Retinal pigment epithelial cell (primary cell): ENCODE results near the gene B4GALNT2.

Experiments
- DNase-seq: peaks from one replicate; pipeline ENCODE4 v3.0.0-alpha.2; 2010; ENCODE audit warnings: low read depth
- H3K4me3 ChIP-seq: 2 replicates; pipeline ENCODE4 v1.5.1; 2011; ENCODE audit warnings: mild to moderate bottlenecking, low read length, control low read depth, moderate library complexity
- TF ChIP-seq, protein P1 (sequence below): conservative IDR thresholded peaks from 2 replicates; pipeline ENCODE4 v1.5.1; 2011; ENCODE audit warnings: low read depth, low read length, control low read depth, inconsistent platforms

Gene B4GALNT2

DNA sequence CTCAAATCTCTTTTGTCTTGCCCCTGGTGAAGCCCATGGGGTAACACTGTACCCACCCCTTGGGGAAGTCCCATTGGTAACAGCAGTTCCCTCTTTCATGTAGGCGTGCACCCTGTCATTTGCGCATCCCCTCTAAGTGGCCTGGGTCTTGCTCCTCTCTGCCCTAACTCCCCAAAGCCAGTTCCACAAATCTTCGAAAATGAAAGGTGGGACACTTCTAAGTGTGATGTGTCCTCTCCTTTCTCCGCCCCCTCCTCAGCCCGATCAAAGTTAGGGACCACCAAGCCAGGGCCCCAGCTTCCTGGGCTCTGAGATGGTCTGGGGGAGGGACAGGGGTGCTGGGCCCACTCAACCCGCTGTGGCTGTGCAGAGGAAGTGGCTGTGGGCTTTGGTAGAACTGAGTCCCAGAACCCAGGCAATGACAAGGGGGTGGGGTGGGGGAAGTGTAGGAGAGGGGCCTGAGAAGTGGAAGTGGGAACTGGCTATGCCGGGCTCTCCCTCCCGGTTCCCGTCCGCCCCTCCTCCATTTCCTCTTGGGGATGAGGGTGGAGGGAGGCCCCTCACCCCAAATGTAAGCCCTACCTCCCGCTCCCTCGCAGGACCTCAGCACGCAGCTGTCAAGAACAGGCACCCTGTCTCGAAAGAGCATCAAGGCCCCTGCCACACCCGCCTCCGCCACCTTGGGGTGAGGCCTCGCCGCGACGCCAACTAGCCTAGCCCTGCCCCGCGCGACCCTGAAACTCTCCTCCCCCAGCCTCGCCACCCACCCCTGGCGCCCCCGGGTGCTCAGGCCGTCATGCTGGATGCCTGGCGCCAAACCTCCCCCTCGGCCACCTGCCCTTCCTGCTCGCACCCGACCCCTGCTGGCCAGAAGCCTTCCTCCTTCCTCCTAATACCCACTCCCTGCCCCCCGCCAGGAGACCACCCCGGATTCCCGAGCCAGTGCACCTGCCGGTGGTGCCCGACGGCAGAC is 86.7 kb downstream of the B4GALNT2 start:
- H3K4me3 ChIP-seq: no peak overlapping the region
- DNase-seq: no peak
- TF ChIP-seq, protein P1, sequence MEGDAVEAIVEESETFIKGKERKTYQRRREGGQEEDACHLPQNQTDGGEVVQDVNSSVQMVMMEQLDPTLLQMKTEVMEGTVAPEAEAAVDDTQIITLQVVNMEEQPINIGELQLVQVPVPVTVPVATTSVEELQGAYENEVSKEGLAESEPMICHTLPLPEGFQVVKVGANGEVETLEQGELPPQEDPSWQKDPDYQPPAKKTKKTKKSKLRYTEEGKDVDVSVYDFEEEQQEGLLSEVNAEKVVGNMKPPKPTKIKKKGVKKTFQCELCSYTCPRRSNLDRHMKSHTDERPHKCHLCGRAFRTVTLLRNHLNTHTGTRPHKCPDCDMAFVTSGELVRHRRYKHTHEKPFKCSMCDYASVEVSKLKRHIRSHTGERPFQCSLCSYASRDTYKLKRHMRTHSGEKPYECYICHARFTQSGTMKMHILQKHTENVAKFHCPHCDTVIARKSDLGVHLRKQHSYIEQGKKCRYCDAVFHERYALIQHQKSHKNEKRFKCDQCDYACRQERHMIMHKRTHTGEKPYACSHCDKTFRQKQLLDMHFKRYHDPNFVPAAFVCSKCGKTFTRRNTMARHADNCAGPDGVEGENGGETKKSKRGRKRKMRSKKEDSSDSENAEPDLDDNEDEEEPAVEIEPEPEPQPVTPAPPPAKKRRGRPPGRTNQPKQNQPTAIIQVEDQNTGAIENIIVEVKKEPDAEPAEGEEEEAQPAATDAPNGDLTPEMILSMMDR: peak; percentile 46

DNA sequence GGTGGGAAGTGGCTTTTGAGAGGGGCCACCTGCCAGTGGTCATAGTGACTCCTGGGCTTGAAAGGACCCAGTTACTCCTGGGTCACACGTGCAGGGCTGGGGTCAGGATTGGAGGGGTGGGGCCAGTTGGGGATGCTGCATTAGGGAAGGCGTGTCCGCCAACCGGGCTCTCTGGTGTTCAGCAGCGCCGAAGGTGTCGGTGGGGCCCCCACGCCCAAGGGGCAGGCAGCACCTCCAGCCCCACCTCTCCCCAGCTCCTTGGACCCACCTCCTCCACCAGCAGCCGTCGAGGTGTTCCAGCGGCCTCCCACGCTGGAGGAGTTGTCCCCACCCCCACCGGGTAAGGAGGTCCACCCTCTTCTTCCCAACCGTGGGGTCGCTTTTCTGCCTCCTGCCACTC is 87.4 kb downstream of the B4GALNT2 start:
- no peak for DNase-seq
- TF ChIP-seq, protein P1: no peak
- H3K4me3 ChIP-seq: no peak overlapping the region

DNA sequence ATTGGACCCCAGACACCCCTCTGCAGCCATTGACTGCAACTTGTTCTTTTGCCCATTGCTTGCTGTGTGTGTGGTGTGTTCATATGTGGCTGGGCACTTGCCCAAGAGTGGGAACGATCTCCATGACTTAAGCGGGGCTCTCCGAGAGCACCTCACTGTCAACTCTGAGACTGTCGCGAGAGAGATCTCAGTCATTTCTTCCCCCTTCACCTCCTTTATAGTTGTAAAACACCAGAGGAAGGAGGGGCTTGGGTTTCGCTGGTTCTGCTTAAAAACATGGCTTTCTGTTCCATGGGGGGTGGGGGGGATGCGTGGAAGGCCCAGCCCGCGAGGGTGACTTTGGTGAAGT is 90.6 kb downstream of the B4GALNT2 start:
- DNase-seq: no peak
- no peak overlapping the region for H3K4me3 ChIP-seq
- TF ChIP-seq, protein P1: no peak

DNA sequence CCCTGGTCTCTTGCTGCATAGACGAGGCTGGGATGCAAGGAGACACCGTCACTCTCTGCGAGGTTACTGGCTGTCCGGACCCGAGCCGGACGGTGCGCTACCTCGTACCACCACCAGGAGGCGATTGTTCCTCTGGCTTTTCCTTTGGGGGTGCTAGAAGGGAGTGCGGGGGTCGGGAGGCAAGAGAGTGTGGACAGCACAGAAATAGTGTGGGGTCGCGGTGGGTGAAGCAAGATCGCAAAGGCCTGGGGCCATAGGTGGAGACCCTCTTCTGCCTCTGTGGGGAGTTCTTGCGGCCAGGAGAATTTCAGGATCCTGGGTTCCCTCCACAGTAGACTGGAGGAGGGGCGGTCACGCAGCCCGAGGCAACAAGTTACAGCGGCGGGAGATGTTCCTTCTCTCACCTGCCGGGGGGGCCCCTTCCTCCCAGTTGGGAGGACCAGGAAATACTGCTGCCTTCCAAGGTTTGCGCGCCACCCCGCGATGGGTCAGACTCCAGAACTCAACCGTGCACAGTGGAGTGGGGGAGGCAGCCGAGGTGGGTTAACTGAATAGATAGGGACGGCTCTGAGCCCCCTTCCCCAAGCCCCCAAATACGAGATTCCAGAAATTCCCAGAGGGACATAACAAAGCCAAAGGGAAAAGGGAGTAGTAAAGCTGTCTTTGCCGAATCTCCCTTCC is 91.1 kb downstream of the B4GALNT2 start:
- H3K4me3 ChIP-seq: no peak overlapping the region
- TF ChIP-seq, protein P1: peak; percentile 93
- DNase-seq: no peak

DNA sequence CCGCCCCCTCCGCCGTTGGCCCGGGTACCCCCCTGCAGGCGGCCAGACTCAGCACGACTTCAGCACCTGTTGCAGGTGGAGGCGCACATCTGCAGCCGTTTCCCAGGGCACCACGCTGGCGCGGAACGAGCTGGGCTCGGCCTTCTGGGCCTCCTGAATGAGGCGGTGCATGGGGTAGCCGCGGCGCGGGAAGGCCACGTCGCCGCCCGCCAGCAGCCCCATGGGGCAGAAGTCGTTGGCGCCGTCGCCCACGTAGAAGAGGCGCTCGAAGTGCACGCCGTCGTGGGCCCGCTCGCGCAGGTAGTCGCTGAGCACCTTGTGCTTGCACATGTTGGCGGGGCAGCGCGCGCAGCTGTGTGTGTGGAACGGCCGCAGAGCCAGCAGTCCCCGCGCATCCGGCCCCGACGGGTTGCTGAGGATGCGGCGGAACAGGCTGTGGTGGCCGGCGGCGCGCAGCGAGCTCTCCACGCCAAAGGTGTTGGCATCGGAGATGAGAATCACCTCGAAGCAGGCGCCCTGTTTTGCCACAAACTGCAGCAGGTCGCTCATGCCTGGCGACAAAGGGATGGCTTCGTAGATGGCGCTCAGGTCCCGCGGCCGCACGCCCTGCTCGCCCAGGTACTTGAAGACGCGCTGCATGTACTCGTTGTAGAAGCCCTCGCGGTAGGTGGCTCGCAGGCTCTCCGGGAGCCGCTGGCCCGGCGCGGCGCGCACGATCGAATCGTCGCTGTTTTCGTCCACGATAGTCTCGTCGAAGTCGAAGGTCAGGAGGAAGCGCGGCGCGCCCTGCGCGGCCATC is 91.8 kb downstream of the B4GALNT2 start:
- no peak overlapping the region for H3K4me3 ChIP-seq
- DNase-seq: no peak

DNA sequence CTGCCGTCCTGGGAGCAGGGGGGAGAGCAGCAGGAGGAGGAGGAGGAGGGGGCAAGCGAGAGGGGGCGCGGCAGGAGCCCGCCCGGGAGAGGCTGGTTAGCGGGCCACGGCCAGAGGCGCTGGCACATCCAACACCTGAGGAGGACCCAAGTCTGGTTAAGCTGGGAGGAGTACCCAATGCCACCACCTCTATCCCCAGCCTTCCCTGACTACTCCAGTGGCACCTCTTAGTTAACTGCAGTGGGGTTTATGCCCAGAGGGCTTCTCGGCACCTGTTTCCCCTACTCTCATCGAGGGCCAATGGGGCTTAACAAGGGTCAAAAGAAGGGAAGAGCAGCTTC is 92.4 kb downstream of the B4GALNT2 start:
- no peak overlapping the region for H3K4me3 ChIP-seq
- TF ChIP-seq, protein P1: no peak
- no peak for DNase-seq

More for the DNA sequence above, 91.8 kb downstream of the B4GALNT2 start:
- TF ChIP-seq, protein P1: no peak
